GM19099 (cell line): ENCODE results near the gene ADCYAP1R1.

Source experiments
- POLR2A ChIP-seq: IDR thresholded peaks from 3 replicates; pipeline ENCODE4 v1.6.1; 2011; ENCODE audit warnings: low read depth; ENCODE audit not compliant: insufficient read length; ENCODE audit errors: extremely low read depth

Gene ADCYAP1R1

DNA sequence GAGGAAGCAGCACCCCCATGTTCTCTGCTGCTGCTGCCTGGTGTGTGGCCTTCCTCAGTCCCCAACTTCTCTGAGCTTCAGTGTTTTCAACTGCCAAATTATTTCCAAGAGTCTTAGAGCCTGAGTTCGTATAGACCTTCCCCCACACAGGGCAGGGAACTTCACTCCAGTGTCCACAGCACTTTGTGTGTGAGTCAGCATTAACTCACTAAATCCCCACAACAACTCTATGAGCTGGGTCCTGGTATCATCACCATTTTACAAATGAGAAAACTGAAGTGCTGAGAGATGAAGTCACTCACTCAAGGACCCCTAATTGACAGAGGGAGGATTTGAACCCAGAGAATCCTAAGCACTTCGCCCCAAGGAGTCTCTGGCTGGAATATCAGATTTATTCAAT is 48.3 kb downstream of the ADCYAP1R1 start:
- no peak for TF ChIP-seq POLR2A

DNA sequence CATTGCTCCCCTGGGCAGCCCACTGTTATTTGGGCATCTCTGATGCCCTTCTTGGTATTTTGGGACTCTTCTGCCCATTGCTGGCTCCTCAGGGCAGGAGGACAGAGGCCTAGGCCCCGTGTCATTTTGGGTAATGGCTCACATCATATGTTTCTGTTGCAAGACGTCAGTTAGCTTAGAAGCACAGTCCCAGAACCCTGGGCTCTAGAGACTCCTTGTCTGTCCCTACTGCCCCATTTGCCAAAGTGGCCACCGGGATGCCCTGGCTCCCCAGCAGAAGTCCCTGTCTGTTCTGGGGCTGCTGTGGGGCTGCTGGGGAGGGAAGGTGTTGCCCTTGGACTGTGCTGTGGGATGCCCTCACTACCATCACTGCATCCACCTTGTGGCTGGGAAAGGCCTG is 48.8 kb downstream of the ADCYAP1R1 start:
- no peak for TF ChIP-seq POLR2A

DNA sequence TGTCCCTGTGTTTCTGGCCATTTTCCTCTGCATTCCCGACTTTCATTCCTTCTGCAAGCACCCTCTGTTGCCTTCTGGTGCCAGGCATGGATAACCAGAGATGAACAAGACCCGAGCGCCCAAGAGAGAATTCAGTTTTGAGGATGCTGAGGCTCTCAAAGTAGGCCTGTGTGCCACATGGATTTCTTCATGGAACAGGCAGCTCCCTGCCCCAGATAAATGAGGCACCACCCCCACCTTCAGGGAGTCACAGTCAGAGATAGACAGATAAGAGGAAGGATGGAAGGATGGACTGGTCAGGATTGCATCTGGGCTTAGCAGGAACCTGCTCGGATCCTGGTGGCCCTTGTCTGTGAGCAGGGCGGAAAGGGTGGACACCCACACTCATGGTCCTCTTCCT is 49.4 kb downstream of the ADCYAP1R1 start:
- TF ChIP-seq POLR2A: no peak

DNA sequence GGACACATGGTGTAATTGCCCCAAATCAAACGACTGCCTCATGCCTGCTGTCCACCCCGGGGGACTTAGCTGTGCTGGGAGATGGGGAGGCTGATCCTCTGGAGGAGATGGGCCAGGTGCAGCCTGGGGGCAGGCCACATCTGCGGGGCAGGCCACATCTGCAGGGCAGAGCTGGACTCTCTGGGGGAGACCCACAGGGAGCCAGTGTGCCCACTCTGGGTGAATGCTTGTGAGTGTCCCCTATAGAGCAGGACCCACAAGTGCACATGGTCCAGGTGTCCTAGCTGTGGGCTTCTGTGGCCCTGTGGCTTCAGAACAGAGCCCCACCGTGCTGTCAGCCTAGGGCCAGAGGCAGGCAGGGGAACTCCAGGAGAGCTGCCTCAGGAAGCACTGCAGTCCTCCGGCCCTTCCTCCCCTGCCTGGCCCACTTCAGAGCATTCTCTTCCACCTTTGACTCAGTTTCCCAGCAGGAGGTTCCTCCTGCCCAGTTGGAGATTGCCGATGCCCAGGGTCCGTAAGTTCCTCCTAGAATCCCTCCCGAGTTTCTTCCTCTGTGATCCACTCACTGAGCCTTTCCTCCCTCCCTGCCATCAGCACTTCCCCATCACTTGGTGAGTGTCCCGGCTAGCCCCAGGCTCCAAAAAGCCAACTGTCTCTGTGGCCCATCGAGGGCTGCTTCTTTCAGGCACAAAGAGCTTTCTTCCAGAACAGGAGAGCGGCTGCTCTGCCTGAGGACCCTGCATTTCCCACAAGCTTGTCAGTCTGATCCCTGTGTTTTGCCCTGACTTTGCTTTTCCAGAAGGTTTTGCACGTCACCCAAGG is 50.3 kb downstream of the ADCYAP1R1 start:
- no peak for TF ChIP-seq POLR2A

DNA sequence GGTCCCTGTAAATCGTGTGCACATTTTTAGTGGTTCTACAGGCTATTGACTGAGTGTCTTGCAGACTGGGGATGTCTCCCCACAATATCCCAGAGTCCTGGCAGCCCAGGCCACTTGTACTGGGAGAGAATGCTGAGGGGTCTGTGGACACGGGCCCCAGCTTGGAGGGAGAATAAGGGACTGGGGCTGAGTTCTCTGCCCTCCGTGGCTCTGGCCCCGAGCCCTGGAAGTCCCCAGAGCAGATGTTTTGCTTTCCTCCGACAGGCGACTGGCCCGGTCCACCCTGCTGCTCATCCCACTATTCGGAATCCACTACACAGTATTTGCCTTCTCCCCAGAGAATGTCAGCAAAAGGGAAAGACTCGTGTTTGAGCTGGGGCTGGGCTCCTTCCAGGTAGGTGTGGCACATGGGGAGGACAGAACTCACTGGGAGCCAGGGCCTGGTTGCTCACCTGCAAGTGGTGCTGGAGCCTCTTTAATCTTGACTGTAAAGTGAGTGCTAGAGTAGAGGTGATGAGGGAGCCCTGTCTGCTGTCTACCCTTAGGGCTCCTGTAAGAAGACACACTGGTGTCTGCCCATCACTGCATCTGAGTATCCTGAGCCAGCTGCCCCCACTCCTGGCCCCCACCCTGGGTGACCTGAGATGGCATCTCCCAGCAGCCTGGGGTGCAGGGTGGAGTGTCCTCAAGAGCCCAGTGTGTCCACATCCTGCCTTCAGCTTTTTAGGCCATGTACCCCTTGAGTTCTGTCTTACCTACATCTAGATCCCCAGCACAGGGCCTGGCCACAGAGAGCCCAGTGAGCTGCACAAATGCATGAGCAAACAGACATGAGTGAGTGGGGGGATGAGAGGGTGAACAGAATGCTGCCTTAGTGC is 51.1 kb downstream of the ADCYAP1R1 start:
- TF ChIP-seq POLR2A: no peak

DNA sequence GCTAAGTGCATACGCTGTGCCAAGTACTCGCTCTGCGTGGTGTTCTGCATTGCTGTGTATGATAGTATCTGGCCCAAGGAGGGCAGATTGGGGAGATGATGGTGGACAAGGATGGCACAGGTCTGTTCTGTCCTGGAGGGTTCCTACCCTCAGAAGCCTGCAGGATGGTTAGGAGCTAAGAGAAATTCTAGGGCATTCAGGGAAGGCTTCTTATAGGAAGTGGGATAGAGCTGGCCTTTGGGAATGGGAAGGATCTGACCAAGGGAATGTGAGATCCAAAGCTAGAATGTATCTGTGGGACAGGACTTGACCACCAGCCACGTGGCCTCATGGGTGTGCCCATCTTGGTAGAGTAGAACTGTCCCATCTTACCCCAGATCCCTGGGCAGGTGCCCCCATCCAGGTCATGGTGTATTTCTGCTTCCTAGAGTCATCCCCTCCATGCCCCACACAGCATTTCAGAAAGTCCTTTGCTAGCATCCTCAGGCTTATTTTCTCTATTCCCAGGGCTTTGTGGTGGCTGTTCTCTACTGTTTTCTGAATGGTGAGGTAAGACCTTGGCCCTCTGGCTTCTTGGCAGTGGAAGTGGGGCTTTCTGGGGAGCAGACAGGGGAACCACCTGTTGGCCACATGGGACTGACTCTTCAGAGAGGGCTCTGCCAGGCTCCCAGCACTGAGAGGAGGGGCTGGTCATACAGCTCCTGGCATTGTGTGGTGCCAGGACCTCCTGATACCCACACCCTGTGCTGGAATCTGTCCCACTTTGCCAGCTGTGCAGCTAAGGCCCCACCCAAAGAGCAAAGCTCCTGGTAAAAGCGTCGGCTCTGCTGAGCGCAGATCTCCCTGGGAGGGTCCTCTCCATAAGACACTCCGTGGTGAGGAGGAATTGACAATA is 52.5 kb downstream of the ADCYAP1R1 start:
- TF ChIP-seq POLR2A: no peak

DNA sequence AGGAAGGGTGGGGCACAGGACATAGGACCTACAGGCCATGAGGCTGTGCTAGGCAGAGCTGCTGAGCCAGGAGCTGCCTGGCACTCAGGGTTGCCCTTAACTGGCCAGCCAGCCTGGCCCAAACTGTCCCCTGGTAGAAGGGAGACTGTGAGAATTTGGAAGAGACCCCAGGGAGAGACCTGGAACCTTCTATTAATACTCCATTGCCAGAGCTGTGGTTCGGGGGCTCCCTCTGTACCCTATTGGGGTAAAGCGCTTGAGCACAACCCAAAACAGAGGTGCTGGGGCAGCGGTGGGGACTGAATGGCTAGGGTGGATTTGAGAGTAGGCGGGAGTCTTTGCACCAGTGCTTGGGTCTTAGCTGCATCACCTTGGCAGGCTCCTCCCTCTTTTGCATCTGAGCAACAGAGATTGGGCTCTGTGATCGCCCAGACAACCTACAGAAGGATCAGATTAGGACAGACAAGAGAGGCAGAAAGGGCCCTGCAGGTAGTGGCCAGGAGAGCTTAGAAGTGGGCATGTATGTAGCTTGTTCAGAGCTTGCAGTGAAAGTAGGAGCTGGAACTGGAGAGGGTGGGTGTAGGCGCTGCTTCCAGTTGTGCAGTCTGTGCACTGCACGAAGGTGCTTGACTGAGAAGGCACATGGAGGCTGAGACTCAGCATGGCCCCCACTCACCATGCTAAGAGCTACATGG is 53.3 kb downstream of the ADCYAP1R1 start:
- no peak for TF ChIP-seq POLR2A

DNA sequence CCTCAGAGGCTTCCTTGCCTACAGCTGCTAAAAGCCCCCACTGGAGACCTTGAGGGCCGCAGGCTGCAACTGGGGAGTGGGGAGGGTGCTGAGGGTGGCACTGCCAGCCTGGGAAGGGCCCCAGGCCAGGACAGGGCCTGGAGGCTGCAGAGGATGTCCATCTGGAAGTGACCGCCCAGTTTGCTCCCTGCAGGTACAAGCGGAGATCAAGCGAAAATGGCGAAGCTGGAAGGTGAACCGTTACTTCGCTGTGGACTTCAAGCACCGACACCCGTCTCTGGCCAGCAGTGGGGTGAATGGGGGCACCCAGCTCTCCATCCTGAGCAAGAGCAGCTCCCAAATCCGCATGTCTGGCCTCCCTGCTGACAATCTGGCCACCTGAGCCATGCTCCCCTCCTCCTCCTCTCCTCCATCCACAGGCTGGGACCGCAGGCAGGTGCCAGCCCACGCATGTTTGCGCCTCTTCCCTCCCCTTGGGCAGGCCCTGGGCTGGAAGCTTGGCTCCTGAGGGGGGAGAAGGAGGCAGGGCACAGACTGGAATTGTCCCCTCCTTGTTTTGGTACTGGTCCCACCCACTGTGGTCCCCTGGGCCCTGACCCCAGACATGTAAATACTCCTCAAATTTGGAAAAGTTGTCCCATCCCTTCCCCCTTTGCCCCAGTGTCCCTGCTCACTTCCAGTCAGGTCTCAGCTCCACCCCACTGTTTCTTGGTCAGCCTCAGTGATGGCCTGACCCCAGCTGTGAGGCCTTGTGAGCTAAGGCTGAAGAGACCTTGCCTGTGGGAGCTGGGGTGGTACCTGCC is 54.4 kb downstream of the ADCYAP1R1 start:
- no peak for TF ChIP-seq POLR2A

DNA sequence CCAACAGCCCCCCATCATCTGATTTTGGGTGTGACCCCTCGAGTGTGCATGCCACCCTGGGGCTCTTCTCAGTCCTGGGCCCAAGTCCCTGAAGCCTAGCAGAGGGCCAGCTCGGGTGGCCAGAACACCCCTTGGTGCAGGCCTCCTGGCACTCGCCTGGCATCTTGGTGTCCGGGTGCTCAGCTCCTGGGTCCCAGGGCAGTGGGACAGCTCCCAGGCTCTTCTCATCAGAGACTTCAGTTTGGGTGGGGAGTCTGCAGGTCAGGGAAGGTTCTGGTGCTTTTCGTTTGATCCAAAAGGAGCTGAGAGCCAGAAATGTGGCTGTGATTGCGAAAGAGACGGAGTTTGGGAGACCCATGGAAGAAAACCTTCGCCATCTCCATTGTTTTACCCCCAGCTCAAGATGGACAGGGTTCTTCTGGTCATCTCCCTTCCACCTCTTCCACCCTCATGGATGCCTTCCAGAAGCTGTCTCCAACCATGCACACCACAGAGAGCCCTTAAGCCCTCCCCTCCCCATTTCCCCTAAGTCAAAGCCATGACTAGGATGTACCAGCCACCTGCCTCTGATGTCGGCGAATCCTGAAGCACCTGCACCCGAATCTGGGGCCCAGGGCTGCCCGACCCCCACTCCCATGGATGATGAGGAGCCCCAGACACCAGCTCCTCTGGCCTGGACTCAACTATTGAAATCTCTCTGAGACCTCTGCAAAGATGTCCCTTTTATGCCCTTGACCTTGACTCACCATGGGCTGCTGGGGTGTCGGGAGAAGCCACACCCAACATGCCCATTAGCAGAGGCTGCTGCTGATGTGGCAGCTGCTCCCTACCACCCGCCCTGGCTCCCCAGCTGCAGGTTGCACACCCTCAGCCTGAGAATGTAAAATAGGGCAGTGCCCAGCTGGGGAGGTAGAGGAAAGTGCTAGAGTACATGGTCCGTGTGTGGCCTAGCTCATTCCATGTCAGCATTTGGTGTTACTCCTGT is 55.3 kb downstream of the ADCYAP1R1 start:
- TF ChIP-seq POLR2A: no peak

DNA sequence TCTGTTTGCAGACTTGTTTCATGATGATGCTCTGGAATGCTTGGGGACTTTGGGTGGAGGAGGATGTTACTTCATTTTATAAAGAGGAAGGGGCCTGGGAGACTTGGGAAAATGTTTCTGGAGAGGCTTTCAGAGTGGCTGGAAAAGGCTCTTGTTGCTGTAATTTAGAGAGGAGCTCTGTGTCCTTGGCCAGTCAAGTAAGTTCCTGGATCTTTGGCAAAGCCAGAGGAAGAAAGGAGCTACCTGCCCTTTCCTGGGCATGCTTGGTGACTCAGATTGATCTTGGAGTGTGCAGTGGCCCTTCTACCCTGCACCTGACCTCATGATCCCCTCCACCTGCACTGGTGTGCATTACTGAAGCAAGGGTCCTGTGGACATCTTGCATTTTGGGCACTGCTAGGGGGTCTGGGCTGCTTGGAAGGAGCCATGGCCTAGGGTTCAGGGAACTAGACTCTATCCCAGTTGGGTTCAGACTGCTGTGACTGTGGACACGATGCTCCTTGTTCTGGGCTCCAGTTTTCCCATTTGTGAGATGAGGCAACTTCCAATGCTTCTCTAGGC is 56.1 kb downstream of the ADCYAP1R1 start:
- no peak for TF ChIP-seq POLR2A

DNA sequence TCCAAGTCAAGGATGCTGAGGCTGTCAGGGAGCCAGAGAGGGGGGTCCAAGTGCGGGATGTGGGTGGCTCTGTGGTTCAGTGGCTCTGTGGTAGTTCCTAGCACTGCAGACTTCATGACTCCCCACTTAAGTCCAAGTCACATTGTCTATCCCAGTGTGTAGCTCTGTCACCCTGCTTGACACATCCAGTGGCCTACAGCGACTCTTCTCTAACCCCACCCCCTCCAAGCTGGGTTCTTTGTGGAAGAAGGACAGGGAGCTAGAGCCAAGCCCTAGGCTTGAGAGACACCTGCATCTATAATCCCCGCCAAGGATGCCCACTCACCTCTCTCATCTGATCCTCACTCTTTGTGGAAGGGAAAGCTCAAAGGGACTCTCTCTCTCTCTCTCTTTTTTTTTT is 57.6 kb downstream of the ADCYAP1R1 start:
- TF ChIP-seq POLR2A: no peak

DNA sequence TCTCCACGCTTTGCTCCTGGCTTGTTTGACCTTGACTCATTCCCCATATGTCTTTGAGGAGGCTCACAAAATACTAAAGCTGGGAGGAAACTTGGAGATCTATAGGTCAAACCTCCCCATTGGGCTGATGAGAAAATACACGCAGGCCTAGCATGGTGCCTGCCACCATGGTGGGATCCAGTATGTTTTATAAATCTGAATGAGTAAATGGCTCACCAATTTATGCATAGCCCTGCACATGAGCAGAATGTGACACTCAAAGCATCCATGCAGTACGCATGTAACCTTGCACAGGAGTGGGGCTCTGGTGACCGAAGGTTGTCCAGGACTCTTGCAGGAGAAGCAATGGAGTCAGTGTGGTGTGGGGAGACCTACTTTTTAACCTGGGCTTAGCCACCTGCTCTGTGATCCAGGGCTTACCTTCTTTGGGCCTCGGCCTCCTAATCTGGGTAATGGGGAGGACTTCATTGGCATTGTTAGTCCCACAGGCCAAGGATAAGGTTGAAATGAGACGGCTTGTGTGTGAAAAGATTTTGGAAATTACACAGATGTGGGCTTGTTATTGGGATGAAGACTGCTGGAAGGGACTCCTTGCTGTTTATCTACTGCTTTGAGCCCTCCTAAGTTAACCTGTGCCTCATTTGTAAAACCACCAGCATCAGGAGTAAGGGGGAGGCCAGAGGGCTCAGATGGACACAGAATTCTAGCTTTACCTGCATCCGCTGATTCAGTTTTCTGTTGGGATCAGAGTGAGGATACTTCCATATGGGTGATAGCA is 58.4 kb downstream of the ADCYAP1R1 start:
- TF ChIP-seq POLR2A: no peak

DNA sequence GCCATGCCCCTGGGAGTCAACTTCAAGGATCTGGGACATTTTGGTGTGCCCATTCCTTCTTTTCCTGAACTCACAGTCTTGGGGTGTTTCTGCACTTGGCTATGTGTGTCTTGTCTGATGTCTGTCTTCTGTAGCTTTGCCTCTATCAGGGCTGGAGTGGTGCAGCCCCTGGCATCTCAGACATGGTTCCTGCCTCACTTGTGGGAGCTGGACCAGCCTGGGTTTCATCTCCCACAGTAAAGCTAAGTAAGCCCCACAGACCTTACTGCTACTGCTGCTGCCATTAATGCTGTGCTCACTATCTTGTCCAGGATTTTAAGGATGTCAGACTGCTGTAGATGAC is 59.0 kb downstream of the ADCYAP1R1 start:
- TF ChIP-seq POLR2A: no peak
